ENCODE measurements around the gene CCDC74A. TPM values are rescaled to one million over a fixed set of nuclear protein-coding genes. Genes with fewer than 3 reads are reported as not detected.
"Not testable (repeated sequence)": the region's sequence is repeated elsewhere in the genome, so short reads cannot be mapped to it uniquely, and the experiment has no call there.

CCDC74A gene
- total RNA-seq, 1 donor from 2014 or later = 11.8 TPM

- Mint-ChIP-seq H3K4me3 (ENCODE audit: low read depth) (no peak overlapping the region), H3K27me3 (peaks cover 12% of the 10 kb centered on the region), H3K4me1 (ENCODE audit: low read depth) (peaks cover 7% of the 10 kb centered on the region), H3K27ac (no peak overlapping the region), H3K36me3 (ENCODE audit: insufficient read depth) (no peaks in the 10 kb centered on the region), H3K9me3 (ENCODE audit: low read depth) (no peaks in the 10 kb centered on the region)
- no peak for DNase-seq (ENCODE audit: low spot score, unreplicated experiment)
- no peak for TF ChIP-seq CTCF (IDR thresholded peaks at IDR 0.05; ENCODE audit: unreplicated experiment)
Measured at GRCh38 chr2:131552871-131553270, 25.2 kb downstream of the CCDC74A start.

GRCh38 chr2:131556998-131557397 lies 29.3 kb downstream of the CCDC74A start:
- Mint-ChIP-seq H3K9me3 (ENCODE audit: low read depth) (no peaks in the 10 kb centered on the region), H3K27ac (no peak overlapping the region), H3K4me3 (ENCODE audit: low read depth) (no peak overlapping the region), H3K36me3 (ENCODE audit: insufficient read depth) (no peaks in the 10 kb centered on the region), H3K4me1 (ENCODE audit: low read depth) (peaks cover 7% of the 10 kb centered on the region), H3K27me3 (peaks cover 17% of the 10 kb centered on the region)
- DNase-seq (ENCODE audit: low spot score, unreplicated experiment) = no peak
- no peak for TF ChIP-seq CTCF (IDR thresholded peaks at IDR 0.05; ENCODE audit: unreplicated experiment)

GRCh38 chr2:131557558-131558321 lies 30.1 kb downstream of the CCDC74A start:
- H3K4me1 Mint-ChIP-seq (ENCODE audit: low read depth) = peaks cover 7% of the 10 kb centered on the region
- no peak overlapping the region for H3K27ac Mint-ChIP-seq
- no peaks in the 10 kb centered on the region for H3K36me3 Mint-ChIP-seq (ENCODE audit: insufficient read depth)
- peaks cover 16% of the 10 kb centered on the region for H3K27me3 Mint-ChIP-seq
- no peak for DNase-seq (ENCODE audit: low spot score, unreplicated experiment)
- H3K4me3 Mint-ChIP-seq (ENCODE audit: low read depth) = no peak overlapping the region
- H3K9me3 Mint-ChIP-seq (ENCODE audit: low read depth) = no peaks in the 10 kb centered on the region
- no peak for TF ChIP-seq CTCF (IDR thresholded peaks at IDR 0.05; ENCODE audit: unreplicated experiment)

GRCh38 chr2:131566371-131566770 lies 38.7 kb downstream of the CCDC74A start:
- H3K4me1 Mint-ChIP-seq (ENCODE audit: low read depth) = peaks cover 2% of the 10 kb centered on the region
- DNase-seq (ENCODE audit: low spot score, unreplicated experiment) = no peak
- no peaks in the 10 kb centered on the region for H3K36me3 Mint-ChIP-seq (ENCODE audit: insufficient read depth)
- no peak overlapping the region for H3K27ac Mint-ChIP-seq
- TF ChIP-seq CTCF (IDR thresholded peaks at IDR 0.05; ENCODE audit: unreplicated experiment) = no peak
- peaks cover 3% of the 10 kb centered on the region for H3K27me3 Mint-ChIP-seq
- no peak overlapping the region for H3K4me3 Mint-ChIP-seq (ENCODE audit: low read depth)
- H3K9me3 Mint-ChIP-seq (ENCODE audit: low read depth) = no peaks in the 10 kb centered on the region

- H3K36me3 Mint-ChIP-seq (ENCODE audit: insufficient read depth) = no peaks in the 10 kb centered on the region
- H3K27ac Mint-ChIP-seq = no peak overlapping the region
- no peaks in the 10 kb centered on the region for H3K9me3 Mint-ChIP-seq (ENCODE audit: low read depth)
- no peak overlapping the region for H3K4me3 Mint-ChIP-seq (ENCODE audit: low read depth)
- peaks cover 6% of the 10 kb centered on the region for H3K27me3 Mint-ChIP-seq
- no peak for TF ChIP-seq CTCF (IDR thresholded peaks at IDR 0.05; ENCODE audit: unreplicated experiment)
- peaks cover 2% of the 10 kb centered on the region for H3K4me1 Mint-ChIP-seq (ENCODE audit: low read depth)
- DNase-seq (ENCODE audit: low spot score, unreplicated experiment) = no peak
Measured at GRCh38 chr2:131567891-131568290, 40.2 kb downstream of the CCDC74A start.

- not testable (repeated sequence) for H3K9me3 Mint-ChIP-seq (ENCODE audit: low read depth)
Measured at GRCh38 chr2:131568401-131568800, 40.7 kb downstream of the CCDC74A start.

More at GRCh38 chr2:131568401-131568800, 40.7 kb downstream of the CCDC74A start:
- not testable (repeated sequence) for DNase-seq (ENCODE audit: low spot score, unreplicated experiment); H3K4me3 Mint-ChIP-seq (ENCODE audit: low read depth); H3K36me3 Mint-ChIP-seq (ENCODE audit: insufficient read depth); H3K4me1 Mint-ChIP-seq (ENCODE audit: low read depth); H3K27me3 Mint-ChIP-seq; H3K27ac Mint-ChIP-seq

Data from progenitor cell of endocrine pancreas (in vitro differentiated cells).